Esophagus (tissue), 2 donors: Measurements from ENCODE around the gene BMP2K. TPM values are rescaled to one million over a fixed set of nuclear protein-coding genes. Genes with fewer than 3 reads are reported as not detected.

Experiments used
- H3K27ac ChIP-seq, 2 donors: one replicate each; pipeline ENCODE4 v1.5.1; 2013; ENCODE audit warnings: low read depth in 2 of 2, mild to moderate bottlenecking in 2 of 2, inconsistent platforms in 1 of 2, low read length in 1 of 2, moderate library complexity in 1 of 2
- H3K27me3 ChIP-seq, 2 donors: one replicate each; pipeline ENCODE4 v1.6.1; 2013; ENCODE audit warnings: low read length in 2 of 2, control low read depth in 1 of 2, mild to moderate bottlenecking in 1 of 2; ENCODE audit not compliant: insufficient read depth in 2 of 2, control insufficient read depth in 1 of 2
- H3K36me3 ChIP-seq, 2 donors: one replicate each; pipeline ENCODE4 v1.6.1; 2013; ENCODE audit warnings: low read length in 1 of 2; ENCODE audit not compliant: control insufficient read depth in 2 of 2, insufficient read depth in 2 of 2
- H3K4me1 ChIP-seq, 2 donors: one replicate each; pipeline ENCODE4 v1.6.1; 2013; ENCODE audit warnings: low read length in 1 of 2; ENCODE audit not compliant: control insufficient read depth in 2 of 2, insufficient read depth in 2 of 2
- H3K4me3 ChIP-seq, 2 donors: one replicate each; pipeline ENCODE4 v1.5.1; 2013; ENCODE audit warnings: low read length in 2 of 2, mild to moderate bottlenecking in 2 of 2, low read depth in 1 of 2, moderate library complexity in 1 of 2
- H3K9me3 ChIP-seq, 2 donors: one replicate each; pipeline ENCODE4 v1.6.1; 2013; ENCODE audit warnings: mild to moderate bottlenecking in 2 of 2, low read depth in 1 of 2, low read length in 1 of 2, moderate library complexity in 1 of 2; ENCODE audit not compliant: control insufficient read depth in 2 of 2, insufficient read depth in 1 of 2
- WGBS, 2 donors: extraction: QIAGEN DNeasy Blood & Tissue Kit; methylation state at CpG; one replicate each; pipeline ENCODE4 v1.1.7; 2013; 5-methylcytosine and 5-hydroxymethylcytosine counted together
- polyA plus RNA-seq, 2 donors: library from polyadenylated mRNA; stranded (reverse); fragments of 200-250 nt; gene quantifications; one replicate each; pipeline ENCODE4 v1.2.3, GENCODE V29; 2013
- donor health status: healthy with polysubstance abuse.
- donor health status: Bipolar disorder and iron deficiency.

Gene BMP2K
- polyA plus RNA-seq, 2 donors: 9.6 to 11.6 TPM

DNA sequence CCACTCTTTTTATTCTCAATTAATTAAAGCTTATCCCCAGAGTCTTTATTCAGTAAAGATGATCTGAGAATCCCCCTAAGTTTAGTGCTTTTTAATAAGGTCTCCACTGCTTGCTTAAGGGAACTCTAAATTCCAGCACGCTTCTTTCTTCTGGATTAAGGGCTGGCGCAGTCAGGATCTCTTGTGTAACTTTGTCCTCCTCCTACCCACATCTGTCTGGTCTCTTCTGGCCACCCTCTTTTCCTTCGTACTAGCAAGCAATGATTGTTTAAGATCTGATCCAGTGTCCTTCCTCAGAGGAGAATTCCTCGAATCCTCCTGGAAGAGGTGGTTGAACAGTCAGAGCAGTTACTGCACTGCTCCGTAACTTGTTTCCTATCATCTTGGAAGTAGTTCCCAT lies 177.1 kb downstream of the BMP2K start:
- Histone ChIP-seq H3K4me1 (no peaks in the 10 kb centered on the region), H3K9me3 (no peaks in the 10 kb centered on the region), H3K36me3 (no peaks in the 10 kb centered on the region), H3K27me3 (no peaks in the 10 kb centered on the region), H3K27ac (no peak overlapping the region), H3K4me3 (no peak overlapping the region)
- WGBS, 2 donors: 85 to 90% methylated on average over 5 of the region's 5 CpGs

GRCh38 chr4:78953769-78954666 lies 177.9 kb downstream of the BMP2K start:
- no peak overlapping the region for H3K4me3 ChIP-seq
- H3K4me1 ChIP-seq: no peaks in the 10 kb centered on the region
- 41 to 42% methylated on average over 11 of the region's 11 CpGs for WGBS, 2 donors
- no peaks in the 10 kb centered on the region for H3K36me3 ChIP-seq
- no peaks in the 10 kb centered on the region for H3K27me3 ChIP-seq
- no peaks in the 10 kb centered on the region for H3K9me3 ChIP-seq
- no peak overlapping the region for H3K27ac ChIP-seq

DNA sequence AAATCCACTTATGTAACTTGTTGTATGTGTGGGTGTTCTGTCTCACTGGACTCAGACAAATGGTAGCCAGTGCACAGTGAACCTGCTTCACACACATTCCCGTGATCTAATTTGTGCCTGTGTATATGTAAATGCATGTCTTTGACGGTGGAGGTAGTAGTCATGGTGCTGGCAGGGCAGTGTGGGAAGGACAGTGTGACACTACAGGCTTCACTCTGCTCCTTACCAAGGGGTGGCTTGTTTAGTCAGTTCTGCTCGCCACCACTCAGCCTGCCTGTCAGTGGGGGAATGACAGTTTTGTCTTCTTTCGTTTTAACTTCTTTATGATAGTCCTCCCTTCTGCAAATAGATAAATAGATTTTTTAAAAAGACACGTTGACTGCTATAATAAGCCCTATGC lies 180.8 kb downstream of the BMP2K start:
- Histone ChIP-seq H3K4me3 (no peak overlapping the region), H3K9me3 (no peaks in the 10 kb centered on the region), H3K27ac (no peak overlapping the region), H3K36me3 (no peaks in the 10 kb centered on the region), H3K27me3 (no peaks in the 10 kb centered on the region), H3K4me1 (no peaks in the 10 kb centered on the region)
- WGBS, 2 donors: 88 to 94% methylated on average over 5 of the region's 5 CpGs

- 72 to 80% methylated on average over 3 of the region's 3 CpGs for WGBS, 2 donors
These were observed 184.8 kb downstream of the BMP2K start for GRCh38 chr4:78960926-78961325.

More at GRCh38 chr4:78960926-78961325, 184.8 kb downstream of the BMP2K start:
- Histone ChIP-seq H3K9me3 (no peaks in the 10 kb centered on the region), H3K4me1 (no peaks in the 10 kb centered on the region), H3K36me3 (no peaks in the 10 kb centered on the region), H3K27me3 (no peaks in the 10 kb centered on the region), H3K27ac (no peak overlapping the region), H3K4me3 (no peak overlapping the region)

Other genes with a start within 250 kb of the BMP2K start
- gene ANXA3, start 224.6 kb upstream of the BMP2K start, polyA plus RNA-seq: 100 to 1,000 TPM in 1 of 2 donors, 10 to 100 TPM in 1; 80.6 to 140 TPM
- 1 to 10 TPM; 2.1 to 4.0 TPM for gene PAQR3, start 163.1 kb downstream of the BMP2K start, polyA plus RNA-seq